ENCODE results near the gene TST. TPM values are rescaled to one million over a fixed set of nuclear protein-coding genes. Genes with fewer than 3 reads are reported as not detected.
A peak's percentile ranks its signal among the peaks of the same experiment; 100 is the strongest.

Gene TST
- total and polyA plus RNA-seq, 2 donors (not counting 1 experiment from before 2014, with no cell fraction given) = 1.4 to 5.9 TPM

DNA sequence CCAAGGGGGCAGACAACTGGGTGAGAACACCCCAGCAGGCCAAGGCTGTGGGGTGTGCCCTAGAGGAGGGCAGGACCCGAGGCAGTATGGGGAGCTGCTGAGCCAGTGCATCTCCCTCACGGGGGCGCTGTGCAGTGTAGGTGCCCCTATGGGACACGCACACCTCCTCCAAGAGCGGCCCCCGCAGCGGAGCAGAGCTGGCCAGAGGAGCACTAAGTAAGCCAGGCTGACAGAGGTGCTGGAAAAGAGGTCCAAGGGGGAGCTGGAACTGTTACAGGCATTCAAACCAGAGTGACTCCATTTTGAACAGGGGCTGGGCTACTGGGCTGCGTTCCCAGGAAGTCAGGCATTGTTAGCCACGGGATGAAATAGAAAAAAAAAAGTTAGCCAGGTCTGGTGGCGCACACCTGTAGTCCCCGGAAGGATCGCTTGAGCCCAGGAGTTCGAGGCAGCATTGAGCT lies 41.8 kb downstream of the TST start:
- ATAC-seq (ENCODE audit: low read depth) = peak; percentile 90
- Histone ChIP-seq H2AFZ (ENCODE audit: insufficient read depth, low read depth, low read length, poor library complexity, severe bottlenecking) (peak overlapping the region; percentile 98), H3K36me3 (replicated peaks in 1 of 2; ENCODE audit: control extremely low read depth in 1 of 2, control insufficient read depth in 1 of 2, extremely low read depth in 1 of 2, insufficient read depth in 2 of 2, low read length in 1 of 2) (no peaks in the 10 kb centered on the region), H3K27ac (ENCODE audit: low read length in 2 of 2) (peak overlapping the region; percentile 5 to 71), H4K20me1 (ENCODE audit: control insufficient read depth, insufficient read depth, low read length, poor library complexity, severe bottlenecking) (no peaks in the 10 kb centered on the region), H3K79me2 (ENCODE audit: control insufficient read depth, insufficient read depth, low read length) (no peaks in the 10 kb centered on the region), H3K27me3 (replicated peaks in 1 of 4; ENCODE audit: control extremely low read depth in 1 of 4, control insufficient read depth in 3 of 4, insufficient read depth in 4 of 4, low read length in 3 of 4) (peaks cover 0 to 1% (median 0%) of the 10 kb centered on the region in 4 experiments), H3K4me2 (replicated peaks; ENCODE audit: low read depth, low read length, poor library complexity, severe bottlenecking) (peak overlapping the region; percentile 89), H3K9me3 (ENCODE audit: control extremely low read depth in 1 of 3, control insufficient read depth in 2 of 3, insufficient read depth in 1 of 3, low read length in 2 of 3) (no peaks in the 10 kb centered on the region), H3K4me1 (ENCODE audit: control insufficient read depth in 2 of 2, insufficient read depth in 2 of 2, low read length in 2 of 2) (peaks cover 0 to 11% of the 10 kb centered on the region in 2 donors), H3K4me3 (ENCODE audit: control extremely low read depth in 1 of 5, extremely low read depth in 1 of 5, insufficient read depth in 1 of 5, low read depth in 2 of 5, low read length in 4 of 5) (peak overlapping the region; percentile 55 to 93 (median 73)), H3K9ac (ENCODE audit: low read length) (peak overlapping the region; percentile 79)
- no peaks in the 10 kb centered on the region for H3K9me3 Mint-ChIP-seq (ENCODE audit: insufficient read depth)
- H3K27ac Mint-ChIP-seq = peak overlapping the region; percentile 96
- no peaks in the 10 kb centered on the region for H3K27me3 Mint-ChIP-seq
- DNase-seq = peak; percentile 85
- intact Hi-C loops (cut with micrococcal nuclease) = loop anchor here (1.0 to 5.0 kb wide), 3 partner anchors 42 to 450 kb away; partner anchors contain the start of genes EIF3D, MPST and TST
- 15% methylated on average over 9 of the region's 13 CpGs for WGBS (ENCODE audit: insufficient coverage)
- peak overlapping the region; percentile 98 for H3K4me3 Mint-ChIP-seq
- TF ChIP-seq EZH2 (IDR thresholded peaks at IDR 0.05; ENCODE audit: borderline replicate concordance, insufficient read depth, low read depth, low read length, poor library complexity, severe bottlenecking) = no peak
- TF ChIP-seq, protein P1, sequence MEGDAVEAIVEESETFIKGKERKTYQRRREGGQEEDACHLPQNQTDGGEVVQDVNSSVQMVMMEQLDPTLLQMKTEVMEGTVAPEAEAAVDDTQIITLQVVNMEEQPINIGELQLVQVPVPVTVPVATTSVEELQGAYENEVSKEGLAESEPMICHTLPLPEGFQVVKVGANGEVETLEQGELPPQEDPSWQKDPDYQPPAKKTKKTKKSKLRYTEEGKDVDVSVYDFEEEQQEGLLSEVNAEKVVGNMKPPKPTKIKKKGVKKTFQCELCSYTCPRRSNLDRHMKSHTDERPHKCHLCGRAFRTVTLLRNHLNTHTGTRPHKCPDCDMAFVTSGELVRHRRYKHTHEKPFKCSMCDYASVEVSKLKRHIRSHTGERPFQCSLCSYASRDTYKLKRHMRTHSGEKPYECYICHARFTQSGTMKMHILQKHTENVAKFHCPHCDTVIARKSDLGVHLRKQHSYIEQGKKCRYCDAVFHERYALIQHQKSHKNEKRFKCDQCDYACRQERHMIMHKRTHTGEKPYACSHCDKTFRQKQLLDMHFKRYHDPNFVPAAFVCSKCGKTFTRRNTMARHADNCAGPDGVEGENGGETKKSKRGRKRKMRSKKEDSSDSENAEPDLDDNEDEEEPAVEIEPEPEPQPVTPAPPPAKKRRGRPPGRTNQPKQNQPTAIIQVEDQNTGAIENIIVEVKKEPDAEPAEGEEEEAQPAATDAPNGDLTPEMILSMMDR (IDR thresholded peaks at IDR 0.05) = peak; percentile 52
- CTCF ChIA-PET = interaction anchor here (0.6 to 9.6 kb wide), 34 partner anchors 9 to 466 kb away, joined by 3 to 62 read pairs (median 6); partner anchors contain the start of genes CSF2RB, IFT27, KCTD17 and MPST
- POLR2A ChIA-PET = interaction anchor here (0.7 to 2.1 kb wide), 4 partner anchors 68 to 196 kb away, joined by 3 to 8 read pairs (median 4); no protein-coding TSS in a partner anchor
- peaks cover 9% of the 10 kb centered on the region for H3K4me1 Mint-ChIP-seq

DNA sequence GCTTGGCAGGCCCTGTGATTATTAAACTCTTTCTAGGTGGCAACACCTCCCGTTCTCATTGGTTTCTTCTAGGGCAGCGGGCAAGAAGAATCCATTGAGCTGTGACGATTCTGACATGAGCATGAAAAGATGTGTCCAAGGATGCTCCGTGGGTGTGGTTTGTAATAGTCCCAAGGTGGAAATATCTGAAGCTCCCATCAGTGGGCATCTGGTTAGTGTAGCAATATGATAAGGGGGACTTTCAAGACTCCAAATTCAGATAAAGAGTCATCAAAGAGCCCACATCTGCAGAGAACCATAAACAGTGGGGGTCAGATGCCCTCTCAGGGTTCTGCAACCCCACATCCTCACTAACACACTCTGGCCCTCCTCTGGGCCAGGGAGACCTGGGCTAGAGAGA lies 42.6 kb downstream of the TST start:
- no peak for ATAC-seq (ENCODE audit: low read depth)
- Mint-ChIP-seq H3K9me3 (ENCODE audit: insufficient read depth) (no peaks in the 10 kb centered on the region), H3K4me3 (peak overlapping the region; percentile 98), H3K27ac (peak overlapping the region; percentile 96), H3K4me1 (peaks cover 9% of the 10 kb centered on the region), H3K27me3 (no peaks in the 10 kb centered on the region)
- ChIA-PET POLR2A (interaction anchor here (1.8 to 2.1 kb wide), 2 partner anchors 120 to 195 kb away, joined by 6 to 8 read pairs; no protein-coding TSS in a partner anchor), CTCF (interaction anchor here (0.5 to 9.6 kb wide), 21 partner anchors 8 to 937 kb away, joined by 3 to 62 read pairs (median 9); partner anchors contain the start of genes IFT27, MPST, NCF4 and TST)
- H2AFZ ChIP-seq (ENCODE audit: insufficient read depth, low read depth, low read length, poor library complexity, severe bottlenecking) = peak overlapping the region; percentile 98
- no peak overlapping the region for H3K9ac ChIP-seq (ENCODE audit: low read length)
- no peak overlapping the region for H3K4me3 ChIP-seq (ENCODE audit: control extremely low read depth in 1 of 5, extremely low read depth in 1 of 5, insufficient read depth in 1 of 5, low read depth in 2 of 5, low read length in 4 of 5)
- peaks cover 0 to 11% of the 10 kb centered on the region in 2 donors for H3K4me1 ChIP-seq (ENCODE audit: control insufficient read depth in 2 of 2, insufficient read depth in 2 of 2, low read length in 2 of 2)
- H3K79me2 ChIP-seq (ENCODE audit: control insufficient read depth, insufficient read depth, low read length) = no peaks in the 10 kb centered on the region
- TF ChIP-seq, protein P1 (IDR thresholded peaks at IDR 0.05) = no peak
- TF ChIP-seq EZH2 (IDR thresholded peaks at IDR 0.05; ENCODE audit: borderline replicate concordance, insufficient read depth, low read depth, low read length, poor library complexity, severe bottlenecking) = no peak
- 79% methylated on average over 2 of the region's 4 CpGs for WGBS (ENCODE audit: insufficient coverage)
- no peaks in the 10 kb centered on the region for H3K36me3 ChIP-seq (replicated peaks in 1 of 2; ENCODE audit: control extremely low read depth in 1 of 2, control insufficient read depth in 1 of 2, extremely low read depth in 1 of 2, insufficient read depth in 2 of 2, low read length in 1 of 2)
- DNase-seq = no peak
- no peaks in the 10 kb centered on the region for H4K20me1 ChIP-seq (ENCODE audit: control insufficient read depth, insufficient read depth, low read length, poor library complexity, severe bottlenecking)
- no peak overlapping the region for H3K4me2 ChIP-seq (replicated peaks; ENCODE audit: low read depth, low read length, poor library complexity, severe bottlenecking)
- H3K27me3 ChIP-seq (replicated peaks in 1 of 4; ENCODE audit: control extremely low read depth in 1 of 4, control insufficient read depth in 3 of 4, insufficient read depth in 4 of 4, low read length in 3 of 4) = no peaks in the 10 kb centered on the region
- intact Hi-C loops (cut with micrococcal nuclease) = loop anchor here (1.0 to 5.0 kb wide), 3 partner anchors 43 to 449 kb away; partner anchors contain the start of genes EIF3D, MPST and TST
- H3K9me3 ChIP-seq (ENCODE audit: control extremely low read depth in 1 of 3, control insufficient read depth in 2 of 3, insufficient read depth in 1 of 3, low read length in 2 of 3) = no peaks in the 10 kb centered on the region
- H3K27ac ChIP-seq (ENCODE audit: low read length in 2 of 2) = no peak overlapping the region
